RKO (cell line): ENCODE results near the gene PAX4.

Experiments used
- DNase-seq: peaks from one replicate; pipeline ENCODE4 v3.0.0-alpha.2; 2016; ENCODE audit warnings: low spot score

Gene PAX4

DNA sequence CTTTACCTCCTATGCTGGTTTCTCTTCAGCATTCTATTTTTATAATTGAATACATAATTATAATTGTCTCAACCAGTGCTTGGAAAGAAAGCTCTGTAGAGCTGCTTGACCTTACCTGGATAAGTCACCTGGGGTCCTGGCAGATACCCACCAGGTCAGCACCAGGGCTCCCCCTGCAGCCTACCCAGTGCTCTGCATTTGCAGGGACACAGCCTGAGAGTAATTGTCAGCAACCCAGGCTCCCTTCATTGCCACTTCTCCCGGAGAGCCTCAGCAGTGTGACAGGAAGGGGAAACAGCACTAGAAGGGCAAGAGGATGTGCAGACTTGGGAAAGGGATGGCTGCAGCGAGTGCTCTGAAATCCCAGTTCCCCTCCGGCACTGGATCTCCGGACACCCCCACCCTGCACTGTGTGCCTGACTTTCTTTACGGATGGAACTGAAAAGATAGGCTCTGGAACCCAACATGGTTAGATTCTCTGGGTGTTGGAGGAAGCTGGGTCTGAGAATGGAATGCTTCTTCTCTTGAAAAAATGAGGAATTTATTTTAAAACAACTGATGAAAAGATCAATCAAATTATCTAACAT, 11.4 kb upstream of the PAX4 start:
- no peak for DNase-seq

DNA sequence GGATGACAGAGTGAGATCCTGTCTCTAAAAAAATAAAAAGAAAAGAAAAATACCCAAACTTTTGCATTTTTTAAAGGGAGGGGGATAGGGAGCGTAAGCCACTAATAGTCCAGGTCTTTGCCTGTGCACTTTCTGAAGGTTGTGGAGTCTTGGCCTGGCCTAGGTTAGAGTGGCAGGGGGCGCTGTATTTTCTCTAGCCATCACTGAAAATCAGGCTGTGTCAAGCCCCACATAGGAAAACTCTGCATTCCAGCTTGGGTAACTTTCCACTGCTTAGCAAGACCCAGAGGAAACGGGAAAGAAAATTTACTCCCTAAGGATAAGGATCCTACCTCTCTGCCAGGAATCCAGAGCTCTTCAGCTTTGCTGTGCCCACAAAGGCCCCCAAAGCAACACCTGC, 10.5 kb upstream of the PAX4 start:
- no peak for DNase-seq

DNA sequence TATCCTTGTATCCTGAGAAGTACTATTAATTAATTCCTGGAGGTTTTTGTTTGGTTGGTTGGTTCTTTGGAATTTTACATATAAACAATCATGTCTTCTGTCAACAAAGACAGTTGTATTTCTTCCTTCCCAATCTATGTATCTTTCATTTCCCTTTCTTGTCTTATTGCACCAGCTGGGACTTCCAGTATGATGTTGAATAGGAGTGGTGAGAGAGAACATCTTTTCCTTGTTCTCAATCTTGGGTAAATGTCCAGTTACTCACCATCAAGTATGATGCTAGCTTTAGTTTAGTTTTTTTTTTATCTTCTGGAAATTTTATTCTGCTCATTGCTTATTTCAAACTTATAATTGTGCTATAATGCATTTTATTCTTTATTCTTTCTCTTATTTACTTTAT, 7.4 kb upstream of the PAX4 start:
- DNase-seq = no peak

DNA sequence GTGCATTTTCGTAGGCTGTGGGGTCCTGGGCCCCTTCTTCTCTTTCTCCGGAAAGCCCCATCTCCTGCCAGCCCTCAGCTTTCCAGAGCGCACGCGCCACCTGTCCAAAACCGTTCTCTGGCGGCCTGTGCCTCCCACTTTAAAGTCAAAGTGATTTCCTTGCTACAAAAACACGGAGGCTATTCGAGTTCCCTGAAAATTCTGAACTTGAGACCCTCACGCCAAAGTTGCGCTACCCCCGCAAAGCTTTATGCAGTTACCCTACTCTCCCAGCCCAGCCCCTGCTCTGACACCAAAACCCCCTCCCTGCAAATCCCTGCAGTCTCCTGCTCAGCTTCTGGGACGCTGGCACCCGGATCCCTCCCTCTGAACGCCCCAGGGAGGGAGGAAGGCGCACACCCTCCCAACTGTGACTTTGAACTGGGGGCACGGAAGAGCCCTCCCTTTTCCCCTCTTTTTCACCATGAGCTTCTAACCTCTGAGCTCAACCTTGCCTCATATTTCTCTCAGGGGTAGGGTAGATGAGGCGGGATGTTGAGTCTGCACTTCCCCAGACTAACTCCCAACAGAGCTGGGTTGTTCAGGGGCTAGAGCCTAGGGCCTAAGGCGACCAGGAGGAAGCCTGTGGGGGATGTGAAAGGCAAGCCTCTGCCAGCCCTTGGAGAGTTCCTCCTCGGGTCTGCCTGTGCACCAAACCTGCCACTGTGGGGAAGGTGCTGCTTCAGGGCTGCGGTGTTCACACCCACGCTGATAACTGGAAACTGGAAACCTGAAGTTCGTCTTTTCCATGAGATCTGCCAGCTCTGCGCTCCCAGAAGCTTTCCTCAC, 2.7 kb upstream of the PAX4 start:
- no peak for DNase-seq

DNA sequence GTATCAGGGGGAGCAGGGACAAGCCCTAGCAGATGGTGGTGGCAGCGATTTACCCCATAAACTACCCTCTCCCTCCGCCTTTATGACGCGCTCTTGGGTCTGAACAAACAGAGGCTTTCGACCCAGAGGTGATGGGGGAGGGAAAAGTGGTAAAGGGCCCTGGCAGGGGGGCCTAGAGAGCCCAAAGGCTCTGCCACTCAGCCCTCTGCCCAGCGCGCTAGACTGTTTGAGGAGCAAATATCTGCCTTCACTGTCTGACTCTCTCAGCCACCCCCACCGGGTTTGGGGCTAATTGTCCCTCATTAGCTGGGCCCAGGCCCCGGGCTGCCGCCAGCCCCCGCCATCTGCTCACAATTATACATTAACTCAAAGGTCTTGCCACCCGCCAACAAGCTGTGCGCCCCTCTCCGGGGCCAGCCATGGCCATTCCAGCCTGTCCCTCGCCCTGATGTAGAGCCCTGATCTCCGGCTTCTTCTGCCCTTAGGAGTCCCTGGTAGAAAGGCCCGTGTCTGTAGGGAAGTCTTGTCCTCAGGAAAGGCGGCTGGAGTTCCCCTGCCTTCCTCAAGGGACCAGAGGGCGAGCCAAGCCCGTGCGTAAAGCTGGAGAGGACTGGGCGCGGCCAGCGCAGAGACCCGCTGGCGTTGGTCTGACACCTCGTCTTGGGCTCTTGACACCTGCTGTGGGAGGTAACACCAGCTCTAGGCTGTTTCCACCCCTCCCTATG, 1.9 kb upstream of the PAX4 start:
- DNase-seq = no peak

DNA sequence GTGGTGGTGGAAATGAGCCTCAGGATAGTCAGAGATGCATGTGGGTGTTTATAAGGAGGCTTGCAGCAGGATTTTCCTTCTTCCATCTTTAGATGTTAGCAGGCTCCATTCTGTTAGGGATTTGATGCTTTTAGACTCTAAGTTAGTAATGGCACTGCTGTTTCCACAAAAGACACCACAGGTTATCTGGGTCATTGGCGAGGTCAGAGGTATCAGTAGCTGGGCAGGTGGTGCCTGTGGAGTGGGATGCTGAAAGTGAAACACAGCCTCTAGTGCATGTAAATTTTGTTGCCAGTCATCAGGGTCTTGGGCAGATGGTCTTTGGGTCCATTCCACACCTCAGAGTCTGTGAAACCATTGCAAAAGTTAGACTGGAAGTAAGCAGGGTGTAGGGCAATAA, 833 bp upstream of the PAX4 start:
- no peak for DNase-seq

DNA sequence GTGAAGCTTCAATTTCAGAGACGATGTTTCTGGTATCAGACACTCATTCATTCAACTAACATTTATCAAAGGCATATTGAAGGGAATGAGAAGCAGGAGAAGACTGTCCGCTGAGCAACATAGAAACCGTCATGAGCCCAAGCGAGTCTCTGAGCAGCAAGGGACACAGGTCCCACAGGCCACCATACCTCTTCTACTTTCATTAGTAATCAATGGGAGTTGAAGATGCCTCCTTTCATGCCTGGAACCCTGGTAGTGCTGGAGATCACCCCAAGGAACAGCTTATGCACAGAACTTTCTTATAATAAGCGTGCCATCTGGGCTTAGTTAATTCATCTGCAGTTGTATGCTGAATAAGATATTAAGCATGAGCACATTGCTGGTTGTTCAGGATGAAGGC, 1.2 kb downstream of the PAX4 start:
- DNase-seq = no peak

DNA sequence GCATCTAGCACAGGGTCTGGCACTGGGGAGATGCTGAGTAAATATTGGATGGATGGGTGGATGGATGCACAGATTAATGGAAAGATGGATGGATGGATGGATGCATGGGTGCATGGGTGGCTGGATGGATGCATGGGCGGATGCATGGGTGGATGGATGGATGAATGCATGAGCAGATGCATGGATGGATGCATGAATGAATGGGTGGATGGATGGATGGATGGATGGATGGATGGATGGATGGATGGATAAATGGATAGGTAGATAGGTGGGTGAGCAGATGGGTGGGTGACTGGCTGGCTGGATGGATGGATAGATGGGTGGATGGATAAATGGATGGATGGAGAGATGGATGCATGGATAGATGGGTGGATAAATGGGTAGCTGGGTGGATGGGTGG, 5.7 kb downstream of the PAX4 start:
- no peak for DNase-seq

DNA sequence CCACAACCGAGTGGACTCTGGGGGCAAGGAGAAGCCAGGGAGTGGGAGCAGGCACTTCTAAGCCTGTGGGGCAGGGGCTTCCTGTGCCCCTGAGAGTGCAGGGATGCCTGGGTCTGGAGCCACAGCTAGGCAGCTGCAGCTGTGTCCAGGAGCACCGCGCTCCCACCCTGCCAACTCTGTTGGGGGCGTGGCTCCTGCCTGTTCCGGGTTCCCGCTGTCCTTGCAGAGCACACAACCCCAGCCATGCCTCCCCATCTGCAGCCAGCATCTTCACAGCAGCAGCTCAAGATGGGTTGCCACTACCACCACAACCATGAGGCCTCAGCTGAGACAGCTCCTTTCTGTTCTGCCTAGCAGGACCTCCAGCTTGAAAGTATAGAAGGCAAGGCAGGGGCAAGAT, 8.6 kb downstream of the PAX4 start:
- DNase-seq = no peak

DNA sequence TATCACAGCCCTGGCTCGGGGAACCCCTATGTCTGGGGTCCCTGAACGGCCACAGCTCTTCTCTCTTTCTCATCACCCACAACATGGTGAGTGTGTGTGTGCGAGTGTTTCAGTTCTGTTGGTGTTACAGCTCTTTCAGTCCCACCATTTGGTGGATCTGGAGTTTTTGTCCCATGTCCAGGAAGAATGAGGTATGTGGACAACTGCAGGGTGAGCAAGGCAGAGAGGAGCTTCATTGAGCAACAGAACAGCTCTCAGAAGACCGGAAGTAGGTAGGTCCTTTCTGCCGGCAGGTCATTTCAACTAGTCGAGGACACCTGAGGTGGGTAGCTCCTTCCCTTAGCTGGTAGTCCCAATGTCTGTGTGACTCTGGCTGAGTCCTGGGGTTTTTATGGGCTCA, 9.5 kb downstream of the PAX4 start:
- no peak for DNase-seq

DNA sequence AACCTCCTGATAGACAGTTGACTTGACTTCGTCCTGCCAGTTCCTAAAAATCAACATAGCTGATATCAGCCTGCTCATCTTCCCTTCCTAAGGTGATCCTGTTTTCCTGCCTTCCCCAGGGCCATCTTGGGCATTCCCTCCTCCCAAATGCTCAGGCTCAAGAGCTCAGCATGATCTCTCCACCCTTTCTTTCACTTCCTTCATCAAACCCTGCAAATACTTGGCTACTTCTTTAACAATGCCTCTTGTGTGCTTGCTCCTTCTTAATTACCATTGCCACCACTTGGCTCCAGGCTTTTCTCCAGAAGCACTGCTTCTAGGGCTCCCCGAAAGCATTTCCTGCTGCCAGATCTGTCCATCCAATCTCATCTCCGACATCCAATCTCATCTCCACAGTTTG, 17.1 kb downstream of the PAX4 start:
- no peak for DNase-seq

DNA sequence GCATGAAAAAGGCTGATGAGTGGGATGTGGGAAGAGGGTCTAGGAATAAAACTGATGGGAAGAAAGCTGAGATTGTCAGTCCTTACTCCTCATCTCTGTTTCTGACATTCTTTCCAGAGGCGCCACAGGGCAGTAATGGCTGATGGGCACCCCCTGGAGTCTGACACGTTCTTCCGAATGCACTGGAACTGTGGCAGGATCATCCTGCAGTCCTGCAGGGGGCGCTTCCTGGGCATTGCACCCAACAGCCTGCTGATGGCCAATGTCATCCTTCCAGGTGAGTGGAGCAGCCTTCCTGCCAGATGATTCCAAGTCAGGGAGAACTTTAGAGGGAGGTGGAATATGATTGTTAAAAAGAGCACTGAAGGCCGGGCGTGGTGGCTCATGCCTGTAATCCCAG, 19.6 kb downstream of the PAX4 start:
- peak; percentile 28 for DNase-seq

DNA sequence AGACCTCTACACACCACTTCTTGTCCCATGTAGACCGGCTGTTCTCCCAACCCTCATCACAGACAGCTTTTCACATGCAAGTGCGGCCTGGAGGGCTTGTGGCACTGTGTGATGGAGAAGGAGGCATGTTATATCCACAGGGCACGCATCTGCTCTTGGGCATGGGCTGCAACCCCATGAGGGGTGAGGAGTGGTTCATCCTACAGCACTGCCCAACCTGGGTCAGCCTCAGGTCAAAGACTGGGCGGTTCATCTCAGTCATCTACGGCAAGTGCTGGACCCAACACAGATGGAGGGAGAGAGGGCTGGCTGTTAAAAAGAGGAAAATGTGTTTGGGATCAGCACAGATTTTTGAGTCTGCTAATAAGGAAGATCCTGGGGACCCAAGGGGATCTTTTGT, 22.2 kb downstream of the PAX4 start:
- DNase-seq = no peak

DNA sequence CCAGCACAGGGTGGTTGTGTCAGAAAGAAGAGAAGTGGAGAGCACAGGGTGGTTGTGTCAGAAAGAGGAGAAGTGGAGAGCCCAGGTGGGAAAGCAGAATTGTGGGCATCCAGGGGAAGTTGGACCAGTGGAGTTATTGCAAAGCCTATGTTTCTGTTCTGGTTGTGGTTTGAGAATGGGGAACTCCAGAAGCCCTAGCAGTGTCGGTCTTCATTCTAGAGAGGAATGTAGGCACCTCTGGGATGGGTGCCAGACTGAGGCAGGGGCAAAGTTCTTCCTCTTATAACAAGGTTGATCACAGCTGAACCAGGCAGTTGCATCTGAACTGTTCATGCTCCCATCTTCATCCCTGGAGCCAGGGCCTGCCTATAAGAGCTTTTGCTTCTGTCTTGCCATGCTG, 23.5 kb downstream of the PAX4 start:
- no peak for DNase-seq

DNA sequence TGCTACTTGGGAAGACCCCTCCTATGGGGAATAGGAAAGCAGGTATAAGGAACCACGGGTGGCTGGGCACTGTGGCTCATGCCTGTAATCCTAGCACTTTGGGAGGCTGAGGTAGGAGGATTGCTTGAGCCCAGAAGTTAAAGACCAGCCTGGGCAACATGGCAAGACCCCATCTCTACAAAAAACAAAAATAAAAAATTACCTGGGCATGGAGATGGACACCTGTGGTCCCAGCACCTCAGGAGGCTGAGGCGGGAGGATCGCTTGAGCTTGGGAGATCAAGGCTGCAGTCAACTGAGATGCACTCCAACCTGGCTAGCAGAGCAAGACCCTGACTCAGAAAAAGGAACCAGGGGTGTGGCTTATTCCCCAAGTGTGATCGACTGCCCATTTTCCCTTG, 25.4 kb downstream of the PAX4 start:
- DNase-seq = no peak

DNA sequence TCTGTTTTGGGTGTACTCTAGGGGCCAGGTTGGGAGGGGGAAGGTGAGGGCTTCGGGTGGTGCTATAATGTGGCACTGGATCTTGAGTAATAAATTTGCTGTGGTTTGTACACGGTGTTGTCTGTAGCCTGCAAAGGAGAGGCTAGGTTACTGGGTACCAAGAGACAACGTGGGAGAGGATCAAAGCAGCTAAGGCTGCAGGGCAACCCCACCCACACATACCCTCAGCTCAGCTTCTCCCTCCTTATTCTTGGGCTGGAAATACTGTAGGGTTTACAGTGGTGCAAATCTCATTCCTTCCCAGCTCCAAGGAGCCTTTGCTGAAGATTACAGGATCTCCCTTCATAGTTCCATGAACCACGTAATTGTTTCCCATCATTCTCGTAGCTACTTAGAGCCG, 26.4 kb downstream of the PAX4 start:
- DNase-seq = no peak

DNA sequence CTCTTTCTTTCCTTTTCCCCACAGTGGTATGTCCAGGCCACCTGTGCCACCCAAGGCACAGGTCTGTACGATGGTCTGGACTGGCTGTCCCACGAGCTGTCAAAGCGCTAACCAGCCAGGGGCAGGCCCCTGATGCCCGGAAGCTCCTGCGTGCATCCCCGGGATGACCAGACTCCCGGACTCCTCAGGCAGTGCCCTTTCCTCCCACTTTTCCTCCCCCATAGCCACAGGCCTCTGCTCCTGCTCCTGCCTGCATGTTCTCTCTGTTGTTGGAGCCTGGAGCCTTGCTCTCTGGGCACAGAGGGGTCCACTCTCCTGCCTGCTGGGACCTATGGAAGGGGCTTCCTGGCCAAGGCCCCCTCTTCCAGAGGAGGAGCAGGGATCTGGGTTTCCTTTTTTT, 26.8 kb downstream of the PAX4 start:
- no peak for DNase-seq

DNA sequence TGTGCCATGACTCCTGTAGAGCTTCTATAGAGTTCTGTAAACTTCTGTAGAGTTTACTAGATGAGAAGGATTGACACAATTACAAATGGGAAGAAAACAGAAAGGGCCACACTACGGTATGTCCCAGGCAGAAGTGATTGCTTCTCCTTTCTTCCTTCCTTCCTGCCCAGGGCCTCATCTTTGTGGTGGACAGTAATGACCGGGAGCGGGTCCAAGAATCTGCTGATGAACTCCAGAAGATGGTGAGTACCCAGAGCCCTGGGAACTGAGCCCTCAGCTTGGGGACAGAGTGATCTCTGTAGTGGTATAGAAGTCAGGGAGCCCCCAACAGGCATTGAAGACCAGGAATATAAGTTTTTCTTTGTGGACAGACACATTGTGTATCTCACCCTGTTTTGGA, 28.0 kb downstream of the PAX4 start:
- DNase-seq = no peak

DNA sequence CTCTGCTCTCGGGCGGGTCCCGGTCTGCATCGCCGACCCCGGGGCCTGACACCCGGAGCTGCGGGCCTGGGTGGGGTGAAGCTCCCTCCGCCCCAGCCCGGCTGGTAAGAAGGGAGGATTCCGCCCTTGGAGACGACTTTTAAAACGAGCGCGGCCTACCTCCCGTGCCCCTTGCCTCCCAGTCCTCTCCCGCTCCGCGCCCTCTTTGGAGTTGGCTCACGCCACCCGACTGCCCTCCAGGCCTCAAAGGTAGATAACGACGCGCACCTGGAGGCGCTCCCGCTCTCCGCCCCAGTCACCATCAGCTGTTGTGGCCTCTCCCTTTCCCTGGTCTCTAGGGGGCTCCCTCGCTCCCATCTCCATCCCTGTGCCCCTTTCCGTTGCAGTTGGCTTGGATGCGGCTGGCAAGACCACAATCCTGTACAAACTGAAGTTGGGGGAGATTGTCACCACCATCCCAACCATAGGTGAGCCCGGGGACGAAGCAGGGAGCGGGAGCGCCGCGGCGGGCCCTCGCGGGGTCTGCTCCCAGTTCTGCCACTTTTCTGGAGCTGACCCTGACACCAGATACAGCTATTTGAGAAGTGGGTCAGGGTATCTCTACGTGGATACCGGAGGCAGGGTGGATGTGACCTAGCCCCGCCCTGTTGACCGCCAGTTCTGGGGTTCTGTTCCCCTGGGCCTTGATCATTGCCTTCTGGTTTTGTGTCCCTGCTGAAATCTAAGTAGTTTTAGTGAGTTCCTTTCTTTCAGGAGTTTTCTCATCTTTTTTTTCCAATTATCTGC, 29.1 kb downstream of the PAX4 start:
- DNase-seq = peak; percentile 70

DNA sequence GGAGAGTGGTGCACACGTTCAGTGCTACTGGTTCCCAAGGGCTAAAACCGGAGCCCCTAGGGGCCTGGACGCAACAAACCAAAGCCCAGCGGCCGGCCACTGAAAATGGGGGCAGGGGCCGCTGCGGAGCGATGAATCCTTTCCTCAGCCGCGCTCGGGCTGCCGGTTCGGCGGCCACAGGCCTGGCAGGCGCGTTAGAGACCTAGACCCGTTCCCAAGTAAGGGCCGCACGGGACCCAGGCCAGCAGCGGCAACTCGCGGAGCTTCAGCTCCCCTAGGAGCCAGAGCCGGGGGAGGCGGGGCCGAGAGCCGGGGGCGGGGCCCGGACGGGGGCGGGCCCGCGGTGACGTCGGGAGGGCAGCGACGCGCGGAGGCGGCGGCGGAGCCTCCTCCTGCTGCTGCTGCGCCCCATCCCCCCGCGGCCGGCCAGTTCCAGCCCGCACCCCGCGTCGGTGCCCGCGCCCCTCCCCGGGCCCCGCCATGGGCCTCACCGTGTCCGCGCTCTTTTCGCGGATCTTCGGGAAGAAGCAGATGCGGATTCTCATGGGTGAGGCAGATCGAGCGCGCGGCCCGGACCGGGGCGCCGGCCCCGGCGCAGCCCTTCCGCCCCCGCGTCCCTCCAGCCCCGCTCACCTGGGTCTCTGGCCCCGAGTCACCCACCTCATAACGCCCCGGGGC, 29.8 kb downstream of the PAX4 start, which contains the start of gene ARF5:
TSS of gene ARF5 (plus strand) at position 393 of the 678 bp plus-strand sequence. CDS start at position 481, 88 bp downstream.
- peak; percentile 90 for DNase-seq

DNA sequence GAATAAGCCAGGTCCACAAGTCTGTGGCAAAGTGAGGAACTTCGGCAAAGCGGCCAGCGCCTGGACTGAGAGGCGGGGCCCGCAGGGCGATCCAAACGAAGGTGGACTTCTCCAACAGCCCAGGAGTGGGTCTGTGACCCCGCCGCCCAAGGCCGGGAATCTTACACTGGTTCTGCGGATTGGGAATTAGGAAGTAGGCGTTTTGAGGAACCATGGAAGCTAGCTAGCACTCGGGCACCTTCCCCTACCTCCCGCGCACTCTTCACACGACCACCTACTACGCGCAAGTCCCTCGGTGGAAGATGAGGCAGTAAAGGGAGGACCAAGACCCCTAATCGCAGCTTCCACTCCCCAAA, 30.3 kb downstream of the PAX4 start:
- DNase-seq = no peak

DNA sequence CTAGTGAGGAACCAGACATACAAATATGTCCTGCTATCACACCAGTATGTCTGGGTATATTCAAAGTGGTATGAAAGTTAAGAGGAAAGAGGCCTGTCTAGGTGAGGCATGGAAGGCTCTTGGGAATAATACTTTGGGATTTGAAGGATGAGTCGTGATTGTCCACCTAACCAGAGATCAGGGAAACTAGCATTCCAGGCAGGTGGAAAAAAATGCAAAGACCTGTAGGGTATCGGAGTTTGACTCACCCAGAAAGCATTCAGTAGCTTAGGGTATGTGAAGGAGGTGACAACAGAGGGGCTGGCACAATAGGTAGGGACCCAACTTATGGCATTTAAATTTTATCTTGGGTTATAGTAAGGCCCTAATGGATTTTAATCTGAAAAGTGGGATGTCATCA, 31.6 kb downstream of the PAX4 start:
- DNase-seq = no peak
